GM12892 (cell line): ENCODE results near the gene SETD6.

Experiments
- POLR2A ChIP-seq: IDR thresholded peaks from 2 replicates; pipeline ENCODE4 v1.6.1; 2011; ENCODE audit warnings: low read depth, low read length, control low read depth
- TAF1 ChIP-seq: IDR thresholded peaks from 2 replicates; pipeline ENCODE4 v1.6.1; 2011; ENCODE audit warnings: low read depth, mild to moderate bottlenecking, control low read depth, low read length, borderline replicate concordance

DNA sequence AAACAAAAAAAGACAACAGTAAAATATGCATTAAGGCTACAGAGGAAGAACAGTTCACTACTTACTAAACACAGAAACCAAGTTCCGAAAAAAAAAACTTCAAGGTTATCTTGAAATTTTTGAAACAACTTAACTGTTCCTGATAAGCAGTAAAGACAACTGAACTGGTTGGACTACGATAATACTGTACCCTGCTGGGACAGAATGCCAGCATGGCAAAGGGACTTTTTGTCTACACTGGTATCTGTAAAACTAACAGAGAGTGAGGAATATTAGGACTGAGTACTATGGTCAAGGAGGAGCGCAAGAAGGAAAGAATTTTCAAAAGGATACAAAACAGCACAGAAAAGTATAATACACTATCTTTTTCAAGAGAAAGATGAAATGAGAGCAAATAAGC lies 19.8 kb downstream of the SETD6 start:
- TF ChIP-seq TAF1 (no peak), POLR2A (no peak)
